Nephron progenitor cell (in vitro differentiated cells): ENCODE measurements around the gene SLC38A10.

ENCODE experiments used
- DNase-seq: peaks from one replicate; pipeline ENCODE4 v3.0.0; 2021
- H3K27ac Mint-ChIP-seq: 2 replicates; pipeline ENCODE4 v1.8.0; 2021; ENCODE audit warnings: mild to moderate bottlenecking, moderate library complexity, mixed read lengths
- H3K27me3 Mint-ChIP-seq: 2 replicates; pipeline ENCODE4 v1.8.0; 2021; ENCODE audit warnings: mild to moderate bottlenecking, low read depth, mixed read lengths; ENCODE audit not compliant: poor library complexity
- H3K36me3 Mint-ChIP-seq: 2 replicates; pipeline ENCODE4 v1.8.0; 2021; ENCODE audit warnings: low read depth, mixed read lengths
- H3K4me1 Mint-ChIP-seq: 2 replicates; pipeline ENCODE4 v1.8.0; 2021; ENCODE audit warnings: mixed read lengths
- H3K4me3 Mint-ChIP-seq: 2 replicates; pipeline ENCODE4 v1.8.0; 2021; ENCODE audit warnings: mild to moderate bottlenecking, moderate library complexity, mixed read lengths
- H3K9me3 Mint-ChIP-seq: 2 replicates; pipeline ENCODE4 v1.8.0; 2021; ENCODE audit warnings: mild to moderate bottlenecking, moderate library complexity, mixed read lengths
- CTCF ChIP-seq: fragments of 200-600 bp; sonication (generic); IDR thresholded peaks from 2 replicates; pipeline ENCODE4 v1.5.0; 2021; ENCODE audit warnings: antibody characterized with exemption

Gene SLC38A10

GRCh38 chr17:81244358-81245023 is 50.6 kb downstream of the SLC38A10 start:
- peak overlapping the region; percentile 88 for H3K27ac Mint-ChIP-seq
- H3K4me1 Mint-ChIP-seq = peaks cover 50% of the 10 kb centered on the region
- H3K27me3 Mint-ChIP-seq = peaks cover 4% of the 10 kb centered on the region
- no peak overlapping the region for H3K4me3 Mint-ChIP-seq
- no peaks in the 10 kb centered on the region for H3K9me3 Mint-ChIP-seq
- TF ChIP-seq CTCF = no peak
- DNase-seq = no peak
- peaks cover 4% of the 10 kb centered on the region for H3K36me3 Mint-ChIP-seq

- no peaks in the 10 kb centered on the region for H3K9me3 Mint-ChIP-seq
- no peak for TF ChIP-seq CTCF
- no peak overlapping the region for H3K27ac Mint-ChIP-seq
Observed at GRCh38 chr17:81243333-81243664, 51.8 kb downstream of the SLC38A10 start.

GRCh38 chr17:81242421-81243332 is 52.4 kb downstream of the SLC38A10 start:
- no peak overlapping the region for H3K4me3 Mint-ChIP-seq
- no peak overlapping the region for H3K27ac Mint-ChIP-seq
- peaks cover 4% of the 10 kb centered on the region for H3K27me3 Mint-ChIP-seq
- TF ChIP-seq CTCF = no peak
- no peak for DNase-seq
- peaks cover 49% of the 10 kb centered on the region for H3K4me1 Mint-ChIP-seq
- no peaks in the 10 kb centered on the region for H3K9me3 Mint-ChIP-seq
- H3K36me3 Mint-ChIP-seq = no peaks in the 10 kb centered on the region

More at GRCh38 chr17:81243333-81243664, 51.8 kb downstream of the SLC38A10 start:
- Mint-ChIP-seq H3K4me1 (peaks cover 46% of the 10 kb centered on the region), H3K36me3 (peaks cover 1% of the 10 kb centered on the region), H3K27me3 (peaks cover 4% of the 10 kb centered on the region), H3K4me3 (no peak overlapping the region)
- DNase-seq = no peak

GRCh38 chr17:81241648-81242420 is 53.3 kb downstream of the SLC38A10 start:
- Mint-ChIP-seq H3K4me1 (peaks cover 54% of the 10 kb centered on the region), H3K4me3 (peak overlapping the region; percentile 59), H3K27ac (peak overlapping the region; percentile 36), H3K27me3 (peaks cover 3% of the 10 kb centered on the region), H3K9me3 (no peaks in the 10 kb centered on the region), H3K36me3 (no peaks in the 10 kb centered on the region)
- peak; percentile 87 for TF ChIP-seq CTCF
- DNase-seq = peak; percentile 84

GRCh38 chr17:81241203-81241602 is 53.9 kb downstream of the SLC38A10 start:
- Mint-ChIP-seq H3K4me3 (peak overlapping the region; percentile 93), H3K27ac (no peak overlapping the region), H3K27me3 (no peaks in the 10 kb centered on the region), H3K36me3 (no peaks in the 10 kb centered on the region), H3K4me1 (peaks cover 52% of the 10 kb centered on the region), H3K9me3 (no peaks in the 10 kb centered on the region)
- DNase-seq = no peak
- no peak for TF ChIP-seq CTCF
